ENCODE measurements around the gene CTDNEP1.

Gene CTDNEP1

DNA sequence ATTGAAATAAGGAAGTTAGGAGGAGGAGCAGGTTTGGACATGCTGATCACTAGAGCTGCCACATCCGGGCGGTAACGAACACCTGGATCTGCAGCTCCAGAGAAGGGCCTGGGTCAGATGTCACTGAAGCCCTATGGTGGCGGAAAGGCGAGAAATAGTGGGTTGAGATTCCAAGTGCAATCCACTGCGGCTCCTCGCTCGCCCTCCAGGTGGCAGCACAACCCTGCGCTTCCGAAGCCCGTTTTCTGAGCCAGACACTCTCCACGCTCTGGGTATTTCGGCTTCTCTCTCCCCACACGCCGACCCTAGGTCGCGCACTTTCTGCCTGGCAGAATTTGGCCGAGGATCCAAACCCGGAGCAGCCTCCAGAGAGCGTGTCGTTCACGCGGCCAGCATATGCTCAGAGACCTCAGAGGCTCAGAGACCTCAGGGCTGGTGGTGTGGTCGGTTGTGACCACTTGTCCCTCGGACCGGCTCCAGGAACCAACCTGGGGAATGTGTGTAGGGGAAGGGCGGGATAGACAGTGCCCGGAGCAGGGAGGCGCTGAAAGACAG is 29.1 kb upstream of the CTDNEP1 start:
- DNase-seq (ENCODE audit: low spot score) = peak; percentile 95

DNA sequence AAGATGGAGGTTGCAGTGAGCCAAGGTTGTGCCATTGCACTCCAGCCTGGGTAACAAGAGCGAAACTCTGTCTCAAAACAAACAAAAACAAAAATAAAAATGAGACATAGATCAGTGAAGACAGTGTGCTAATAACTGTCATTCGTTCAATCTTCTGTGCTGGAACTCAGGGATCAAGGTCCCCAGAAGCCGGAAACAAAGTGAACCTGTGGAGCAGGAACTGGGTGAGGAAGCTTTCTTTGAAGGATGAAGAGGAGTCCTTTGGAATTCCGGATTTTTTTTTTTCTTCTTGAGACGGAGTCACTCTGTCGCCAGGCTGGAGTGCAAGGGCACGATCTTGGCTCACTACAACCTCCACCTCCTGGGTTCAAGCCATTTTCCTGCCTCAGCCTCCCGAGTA is 27.9 kb upstream of the CTDNEP1 start:
- DNase-seq (ENCODE audit: low spot score) = no peak

GRCh38 chr17:7266784-7267183 is 15.2 kb upstream of the CTDNEP1 start:
- DNase-seq (ENCODE audit: low spot score) = no peak

DNA sequence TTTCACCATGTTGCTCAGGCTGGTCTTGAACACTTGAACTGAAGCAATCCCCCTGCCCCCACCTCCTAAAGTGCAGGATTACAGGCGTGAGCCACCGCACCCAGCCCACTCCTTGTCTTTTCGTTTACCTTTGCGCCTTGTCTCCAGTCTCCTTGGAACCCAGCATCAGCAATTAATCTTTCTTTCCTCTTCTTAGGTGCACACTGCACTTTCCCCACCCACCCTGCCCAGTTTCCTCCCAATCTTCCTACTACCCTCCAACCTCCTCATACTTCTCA is 12.2 kb upstream of the CTDNEP1 start:
- no peak for DNase-seq (ENCODE audit: low spot score)

DNA sequence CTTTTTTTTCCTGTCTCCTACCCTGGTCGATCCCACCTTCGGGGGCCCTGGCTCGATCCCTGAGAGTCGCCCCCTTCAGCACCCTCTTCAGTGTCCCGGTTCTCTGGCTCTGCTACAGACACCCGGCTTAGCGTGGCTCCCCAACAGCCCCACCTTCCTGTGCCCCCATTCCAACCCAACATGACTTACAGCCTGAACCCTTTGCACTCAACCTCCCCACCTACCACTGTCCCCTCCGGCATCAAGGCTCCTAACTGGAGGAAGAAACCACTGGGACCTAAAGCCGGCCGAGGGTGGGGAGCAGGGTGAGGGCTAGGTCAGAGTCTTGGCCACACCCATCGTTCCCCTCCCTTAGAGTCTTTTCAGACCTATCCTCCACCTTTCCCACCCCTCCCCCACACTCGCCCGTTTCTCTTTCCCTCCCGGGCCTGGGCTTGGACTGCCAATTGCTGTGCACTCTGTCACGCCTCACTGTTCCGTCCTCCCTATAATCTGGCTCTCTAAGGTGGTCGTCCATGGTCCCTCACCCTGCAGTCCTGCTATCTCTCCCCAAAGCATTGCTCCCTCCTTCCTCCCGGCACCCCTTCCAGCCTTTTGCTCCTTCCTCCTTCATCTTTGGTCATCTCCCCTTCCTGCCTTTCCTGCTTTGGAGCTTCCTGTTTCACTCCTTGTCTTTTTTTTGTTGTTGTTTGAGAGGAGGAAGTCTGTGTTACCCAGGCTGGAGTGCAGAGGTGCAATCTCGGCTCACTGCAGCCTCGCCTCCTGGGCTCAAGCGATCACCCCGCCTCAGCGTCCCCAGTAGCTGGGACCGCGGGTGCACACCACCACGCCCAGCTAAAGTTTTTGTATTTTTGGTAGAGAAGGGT is 11.6 kb upstream of the CTDNEP1 start:
- DNase-seq (ENCODE audit: low spot score) = no peak

DNA sequence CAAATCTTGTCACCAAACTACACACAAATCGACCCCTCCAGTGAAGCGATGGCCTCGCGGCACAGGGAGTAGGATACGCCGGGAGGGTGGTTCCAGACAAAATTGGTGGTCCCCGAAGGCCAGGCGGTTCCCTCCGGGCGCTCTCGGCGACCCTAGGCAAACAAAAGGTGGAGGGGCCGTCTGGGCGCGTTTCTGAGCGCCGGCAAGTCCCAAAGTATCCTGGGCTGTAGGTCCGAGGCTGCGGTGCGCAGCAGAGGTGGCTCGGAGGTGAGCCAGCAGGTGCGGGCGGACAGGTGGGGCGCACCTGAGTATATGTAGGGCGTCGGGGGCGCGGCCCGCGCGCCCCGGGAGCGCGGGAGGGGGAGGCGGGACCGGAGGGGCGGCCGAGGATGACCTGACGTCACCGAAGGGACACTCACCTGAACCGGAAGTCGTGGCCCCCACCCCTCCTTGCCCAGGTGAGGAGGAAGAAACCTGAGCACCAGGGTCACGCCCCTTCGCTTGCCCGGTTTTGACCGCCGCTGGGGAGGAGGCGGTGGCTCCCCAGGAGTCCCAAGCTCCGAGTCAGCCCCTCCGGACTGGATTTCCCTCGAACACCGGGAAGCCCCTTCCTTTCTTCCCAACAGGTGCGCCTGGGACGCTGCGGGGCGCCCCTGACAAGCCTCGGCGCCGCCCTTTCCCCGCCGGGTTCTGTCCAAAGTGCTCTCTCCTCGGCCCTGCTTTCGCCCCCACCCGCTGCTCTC is 10.8 kb upstream of the CTDNEP1 start, which contains the start of gene CLDN7:
TSS of gene CLDN7 (minus strand) at position 287 of the 743 bp plus-strand sequence. CDS start 435 bp downstream, outside the sequence.
- DNase-seq (ENCODE audit: low spot score) = no peak

DNA sequence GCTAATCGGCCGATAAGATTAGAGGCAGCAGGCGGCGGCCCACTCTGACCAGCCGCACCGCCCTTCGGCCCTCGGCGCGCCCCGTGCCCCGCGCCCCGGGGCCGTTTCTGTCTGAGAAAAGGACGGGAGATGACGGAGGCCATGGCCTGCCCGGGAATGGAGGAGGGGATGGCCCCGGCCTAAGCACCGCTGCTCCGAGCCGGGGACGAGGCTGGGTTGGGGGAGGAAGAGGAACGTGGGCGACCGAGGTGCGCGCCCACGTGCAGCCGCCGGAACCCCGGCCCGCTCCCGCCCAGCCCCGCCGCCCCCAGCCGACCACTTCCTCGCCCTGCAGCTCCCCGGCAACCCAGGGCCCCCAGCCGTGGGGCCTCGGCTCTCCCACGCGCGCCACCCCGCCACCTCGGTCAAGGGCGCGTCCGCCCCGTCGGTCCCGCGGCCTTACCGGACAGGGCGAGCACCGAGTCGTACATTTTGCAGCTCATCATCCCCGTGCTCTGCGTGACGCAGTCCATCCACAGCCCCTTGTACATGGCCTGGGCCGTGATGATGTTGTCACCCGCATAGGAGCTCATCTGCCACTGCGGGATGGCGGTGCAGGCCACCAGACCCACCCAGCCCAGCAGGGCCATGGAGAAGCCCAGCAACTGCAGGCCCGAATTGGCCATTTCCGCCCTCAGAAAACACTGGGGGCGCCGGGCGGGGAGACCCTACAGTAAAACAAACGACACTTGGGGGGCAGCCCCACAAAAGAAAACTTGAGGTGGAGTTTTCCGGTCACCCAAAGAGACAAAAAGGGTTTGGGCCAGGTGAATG is 10.1 kb upstream of the CTDNEP1 start:
- no peak for DNase-seq (ENCODE audit: low spot score)

GRCh38 chr17:7260651-7261378 is 9.3 kb upstream of the CTDNEP1 start:
- DNase-seq (ENCODE audit: low spot score) = no peak

GRCh38 chr17:7260151-7260550 is 8.6 kb upstream of the CTDNEP1 start:
- no peak for DNase-seq (ENCODE audit: low spot score)

GRCh38 chr17:7259555-7259889 is 8.0 kb upstream of the CTDNEP1 start:
- no peak for DNase-seq (ENCODE audit: low spot score)

DNA sequence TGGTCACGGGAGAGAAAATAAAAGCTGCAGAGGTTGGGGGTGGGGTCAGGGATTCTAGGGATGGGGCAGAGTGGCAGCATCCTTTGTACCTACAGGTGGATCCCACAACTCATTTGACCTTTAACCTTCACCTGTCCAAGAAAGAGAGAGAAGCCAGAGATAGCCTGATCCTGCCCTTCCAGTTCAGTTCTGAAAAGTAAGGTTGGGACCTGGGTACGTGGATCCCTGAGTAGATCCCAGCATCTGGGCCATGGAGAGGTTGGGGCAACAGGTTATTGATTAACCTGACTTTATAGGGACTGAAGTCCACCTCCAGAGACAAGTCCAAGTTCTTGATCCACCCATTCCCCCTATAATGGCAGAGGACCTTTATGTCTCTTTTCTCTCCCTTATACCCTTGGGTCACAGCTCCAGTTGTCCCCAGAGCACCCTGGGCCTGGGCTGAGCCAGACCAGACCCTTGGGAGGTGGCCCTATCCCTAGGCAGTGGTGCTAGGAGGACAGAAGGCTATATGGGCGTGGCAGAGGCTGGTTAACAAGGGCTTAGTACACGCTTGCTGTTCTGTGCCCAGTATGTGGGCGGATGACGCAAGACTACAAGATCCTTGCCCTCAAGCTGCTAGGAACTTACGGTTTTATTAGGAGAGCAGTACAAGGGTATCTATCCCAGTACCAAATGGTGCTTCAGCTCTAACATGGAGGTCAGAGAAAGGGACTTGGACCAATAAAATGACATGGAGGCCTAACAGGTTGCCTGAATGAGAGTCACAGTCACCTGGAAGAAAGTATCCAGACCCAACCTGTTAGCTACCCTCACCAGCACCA is 7.4 kb upstream of the CTDNEP1 start:
- DNase-seq (ENCODE audit: low spot score) = no peak

DNA sequence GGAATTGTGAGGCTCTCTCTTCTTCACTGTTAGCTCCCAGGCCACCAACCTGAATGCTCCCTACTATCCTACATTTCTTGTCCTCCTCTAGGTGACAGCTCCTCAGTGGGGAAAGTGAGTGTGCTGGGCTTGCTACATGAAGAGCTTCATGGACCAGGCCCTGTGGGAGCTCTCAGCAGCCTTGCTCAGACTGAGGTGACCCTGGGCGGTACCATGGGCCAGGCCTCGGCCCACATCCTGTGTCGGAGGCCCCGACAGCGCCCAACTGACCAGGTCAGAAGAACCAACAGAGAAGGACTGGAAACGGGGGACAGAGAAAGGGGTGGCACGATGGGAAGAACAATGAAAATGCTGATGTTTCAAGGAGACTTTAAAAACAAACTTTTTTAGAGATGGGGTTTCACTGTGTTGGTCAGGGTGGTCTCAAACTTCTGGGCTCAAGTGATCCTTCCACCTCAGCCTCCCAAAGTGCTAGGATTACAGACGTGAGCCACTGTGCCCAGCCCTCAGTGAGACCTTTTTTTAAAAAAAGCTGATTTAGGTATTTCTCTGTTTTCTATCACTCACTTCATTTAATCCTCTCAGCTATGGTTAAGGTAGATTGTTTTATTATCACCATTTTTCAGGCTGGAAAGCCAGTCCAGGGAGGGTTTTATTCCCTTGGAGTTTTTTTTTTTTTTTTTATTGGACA is 5.4 kb upstream of the CTDNEP1 start:
- DNase-seq (ENCODE audit: low spot score) = no peak

- no peak for DNase-seq (ENCODE audit: low spot score)
These were observed 3.0 kb upstream of the CTDNEP1 start for GRCh38 chr17:7254511-7254910.

DNA sequence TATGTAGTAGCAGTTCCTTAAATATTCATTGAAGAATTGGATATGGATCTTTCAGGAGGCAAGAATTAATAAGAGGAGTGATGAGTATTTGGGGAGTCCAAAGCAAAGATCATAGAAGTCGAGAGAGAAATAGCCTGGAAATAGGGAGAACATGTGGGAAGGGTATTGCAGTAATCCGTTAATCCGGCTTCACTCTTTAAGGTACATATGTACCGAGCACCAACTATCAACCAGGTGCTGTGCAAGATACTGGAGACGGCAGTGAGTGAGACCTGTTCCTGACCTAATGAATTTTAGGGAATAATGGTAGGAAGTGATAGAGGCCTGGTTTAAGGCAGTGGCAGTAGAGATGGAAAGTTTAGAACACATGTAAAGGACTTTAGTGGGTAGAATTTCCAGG is 1.5 kb upstream of the CTDNEP1 start:
- no peak for DNase-seq (ENCODE audit: low spot score)

DNA sequence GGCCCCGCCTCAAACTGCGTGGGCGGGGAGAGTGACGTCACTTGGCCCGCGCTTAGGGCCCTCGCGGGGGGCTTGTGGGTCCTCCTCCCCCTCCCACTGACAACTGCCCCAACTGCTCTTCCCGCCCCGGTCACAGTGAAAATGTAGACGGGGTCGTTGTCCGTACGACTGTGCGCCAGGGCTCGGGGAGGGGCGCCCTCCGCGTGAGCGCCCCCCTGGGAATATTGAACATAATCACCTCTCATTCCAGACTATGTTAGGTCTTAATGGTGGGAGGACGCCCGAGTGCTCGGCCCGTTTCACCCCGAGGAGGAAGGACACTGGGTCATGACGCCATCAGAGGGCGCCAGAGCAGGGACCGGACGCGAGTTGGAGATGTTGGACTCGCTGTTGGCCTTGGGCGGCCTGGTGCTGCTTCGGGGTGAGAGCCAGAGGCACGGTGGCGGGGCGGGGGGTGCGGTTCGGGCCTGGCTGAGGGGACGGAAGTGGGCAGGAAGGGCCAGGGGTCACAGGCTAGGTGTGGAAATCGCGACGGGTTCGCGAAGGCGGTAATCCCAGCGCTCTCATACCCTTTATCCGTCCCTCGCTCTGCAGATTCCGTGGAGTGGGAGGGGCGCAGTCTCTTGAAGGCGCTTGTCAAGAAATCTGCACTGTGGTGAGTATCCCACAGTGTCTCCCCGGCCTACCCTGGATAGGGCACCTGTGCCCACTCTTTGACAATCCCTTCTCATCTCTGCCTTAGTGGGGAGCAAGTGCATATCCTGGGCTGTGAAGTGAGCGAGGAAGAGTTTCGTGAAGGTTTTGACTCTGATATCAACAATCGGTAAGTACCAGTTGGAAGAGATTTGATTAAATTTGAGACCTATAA is 876 bp upstream of the CTDNEP1 start, which contains the start of gene ELP5:
TSS of gene ELP5 (plus strand) at position 40 of the 868 bp plus-strand sequence. CDS start at position 376, 336 bp downstream.
- peak; percentile 89 for DNase-seq (ENCODE audit: low spot score)

- DNase-seq (ENCODE audit: low spot score) = no peak
These were observed 573 bp downstream of the CTDNEP1 start for GRCh38 chr17:7250695-7251627.

DNA sequence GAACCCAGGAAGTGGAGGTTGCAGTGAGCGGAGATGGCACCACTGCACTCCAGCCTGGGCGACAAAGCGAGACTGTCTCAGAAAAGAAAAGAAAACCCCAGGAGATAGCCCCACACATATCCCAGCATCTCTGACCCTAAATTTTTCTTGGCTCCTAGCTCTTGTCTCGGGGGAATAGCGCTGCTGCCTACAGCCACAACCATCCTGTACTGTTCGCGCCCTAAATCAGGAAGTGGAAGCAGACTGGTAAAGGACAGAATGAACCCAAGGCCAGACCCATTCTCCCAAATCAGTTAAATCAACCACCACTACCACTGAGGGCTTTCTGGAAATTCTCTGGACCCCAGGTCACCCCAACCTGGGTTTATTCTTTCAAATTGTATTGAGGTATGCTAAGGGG is 1.7 kb downstream of the CTDNEP1 start:
- no peak for DNase-seq (ENCODE audit: low spot score)

DNA sequence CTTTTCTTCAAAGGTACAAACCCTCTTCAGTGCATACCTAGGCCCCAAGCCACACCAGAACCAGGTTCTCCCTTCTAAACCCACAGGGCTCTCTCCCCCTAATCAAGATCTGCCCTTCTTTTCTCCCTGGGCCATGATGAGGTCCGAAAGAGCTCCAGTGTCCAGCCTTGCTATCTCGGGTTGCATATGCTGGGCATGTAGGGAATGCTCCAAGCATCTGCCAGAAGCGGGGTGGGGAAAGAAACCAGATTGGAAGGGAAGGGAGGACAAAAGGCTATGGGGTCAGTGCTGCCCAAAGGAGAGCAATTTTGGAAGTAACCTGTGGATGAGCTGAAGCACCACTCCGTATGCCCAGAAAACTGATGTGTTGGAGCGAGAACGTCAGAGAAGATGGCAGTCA is 2.3 kb downstream of the CTDNEP1 start:
- no peak for DNase-seq (ENCODE audit: low spot score)
